ES-I3 (cell line): ENCODE measurements around the gene ACBD6.
"Not testable (repeated sequence)": the region's sequence is repeated elsewhere in the genome, so short reads cannot be mapped to it uniquely, and the experiment has no call there.

Experiments
- H3K36me3 ChIP-seq: 2 replicates; pipeline ENCODE4 v1.6.1; 2013; ENCODE audit warnings: mild to moderate bottlenecking, low read length, control low read depth, moderate library complexity; ENCODE audit not compliant: insufficient read depth
- H3K4me1 ChIP-seq: 2 replicates; pipeline ENCODE4 v1.6.1; 2013; ENCODE audit warnings: mild to moderate bottlenecking, control low read depth, low read length; ENCODE audit not compliant: insufficient read depth
- H3K9ac ChIP-seq: 2 replicates; pipeline ENCODE4 v1.6.1; 2013; ENCODE audit warnings: low read depth, mild to moderate bottlenecking, low read length, moderate library complexity
- H3K9me3 ChIP-seq: 2 replicates; pipeline ENCODE4 v1.6.1; 2013; ENCODE audit warnings: mild to moderate bottlenecking, low read length, moderate library complexity; ENCODE audit not compliant: control insufficient read depth, insufficient read depth

The ACBD6 gene

GRCh38 chr1:180433873-180434272 lies 68.5 kb downstream of the ACBD6 start:
- Histone ChIP-seq H3K4me1 (0 out of 2 replicates have a peak, but pooled peaks cover 7% of the 10 kb centered on the region), H3K36me3 (no peaks in the 10 kb centered on the region; the same call in 1 of the 2 replicates), H3K9me3 (peaks cover 4% of the 10 kb centered on the region; the same call in 1 of the 2 replicates), H3K9ac (no peak overlapping the region)

- Histone ChIP-seq H3K9ac (no peak overlapping the region), H3K4me1 (0 out of 2 replicates have a peak, but pooled peaks cover 7% of the 10 kb centered on the region), H3K36me3 (no peaks in the 10 kb centered on the region), H3K9me3 (no peaks in the 10 kb centered on the region)
Observed at GRCh38 chr1:180431683-180432082, 70.7 kb downstream of the ACBD6 start.

DNA sequence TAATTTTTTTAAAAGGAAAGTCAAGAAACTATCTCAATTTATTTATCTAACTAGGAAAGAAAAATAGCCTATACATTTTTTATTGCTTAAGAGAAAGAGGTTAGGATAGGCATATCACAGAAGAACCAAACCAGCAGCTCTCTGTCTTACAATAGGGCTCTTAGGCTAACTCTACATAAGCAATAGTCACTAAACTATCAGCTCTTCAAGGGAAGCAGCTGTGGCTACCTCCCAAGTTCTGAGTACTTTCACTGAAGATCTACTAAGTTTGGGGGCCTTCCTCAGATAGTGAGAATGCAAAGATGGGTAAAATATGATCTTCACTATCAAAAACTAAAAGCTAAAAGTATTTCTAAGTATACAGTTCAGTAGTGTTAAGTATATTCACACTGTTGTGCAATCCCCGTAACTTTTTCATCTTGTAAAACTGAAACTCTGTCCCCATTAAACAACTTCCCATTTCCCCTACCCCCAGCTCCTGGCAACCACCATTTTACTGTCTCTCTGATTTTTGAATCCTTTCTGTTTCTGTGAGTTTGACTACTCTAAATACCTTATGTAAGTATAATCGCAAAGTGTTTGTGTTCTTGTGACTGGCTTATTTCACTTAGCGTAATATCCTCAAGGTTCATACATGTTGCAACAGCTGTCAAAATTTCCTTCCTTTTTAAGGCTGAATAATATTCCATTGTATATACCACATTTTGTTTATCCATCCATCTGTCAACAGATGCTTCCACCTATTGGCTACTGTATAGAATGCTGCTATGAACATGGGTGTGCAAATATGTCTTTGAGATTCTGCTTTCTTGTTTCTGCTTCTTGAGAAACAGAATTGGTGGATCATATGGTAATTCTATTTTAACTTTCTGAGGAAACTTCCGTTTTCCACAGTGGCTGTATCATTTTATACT lies 73.3 kb downstream of the ACBD6 start:
- H3K9me3 ChIP-seq: no peaks in the 10 kb centered on the region
- H3K9ac ChIP-seq: no peak overlapping the region
- no peaks in the 10 kb centered on the region for H3K36me3 ChIP-seq
- H3K4me1 ChIP-seq: peaks cover 12% of the 10 kb centered on the region; the same call in 1 of the 2 replicates

GRCh38 chr1:180425952-180426351 lies 76.4 kb downstream of the ACBD6 start:
- Histone ChIP-seq H3K9me3 (no peaks in the 10 kb centered on the region), H3K9ac (no peak overlapping the region), H3K36me3 (0 out of 2 replicates have a peak, but pooled peaks cover 3% of the 10 kb centered on the region), H3K4me1 (peaks cover 5% of the 10 kb centered on the region; the same call in 1 of the 2 replicates)

DNA sequence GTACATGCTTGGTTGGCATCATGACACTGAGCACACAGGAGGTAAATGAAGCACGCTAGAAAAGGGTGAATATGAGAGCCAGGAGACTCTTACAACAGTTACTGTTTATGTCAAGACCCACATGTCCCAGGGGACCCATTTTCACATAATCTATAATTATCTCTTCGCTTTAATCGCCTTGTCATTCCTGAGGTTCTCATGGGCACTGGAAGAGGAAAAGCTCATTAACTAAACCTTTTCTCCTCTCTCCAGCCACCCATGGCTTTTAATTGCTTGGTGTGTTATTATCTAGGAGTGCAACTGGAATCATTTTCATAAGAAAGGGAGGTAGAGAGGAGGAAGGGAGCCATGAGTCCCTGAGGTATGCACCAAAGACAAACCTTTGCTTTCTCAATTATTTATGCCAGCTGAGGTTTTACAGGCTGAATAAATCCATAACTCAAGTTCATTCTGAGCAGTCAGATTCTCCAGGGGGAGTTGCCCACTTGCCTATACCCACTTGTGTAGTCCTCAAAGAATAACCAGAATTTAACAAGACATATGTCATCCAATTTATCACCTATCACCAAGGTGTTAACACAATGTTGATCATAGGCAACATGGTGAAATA lies 77.4 kb downstream of the ACBD6 start:
- no peak overlapping the region for H3K9ac ChIP-seq
- H3K36me3 ChIP-seq: 0 out of 2 replicates have a peak, but pooled peaks cover 3% of the 10 kb centered on the region
- no peaks in the 10 kb centered on the region for H3K9me3 ChIP-seq
- H3K4me1 ChIP-seq: peaks cover 5% of the 10 kb centered on the region; the same call in 1 of the 2 replicates

- 0 out of 2 replicates have a peak, but pooled peaks cover 3% of the 10 kb centered on the region for H3K36me3 ChIP-seq
- no peaks in the 10 kb centered on the region for H3K9me3 ChIP-seq
Observed at GRCh38 chr1:180421614-180422013, 80.8 kb downstream of the ACBD6 start.

GRCh38 chr1:180421145-180421544 lies 81.2 kb downstream of the ACBD6 start:
- H3K4me1 ChIP-seq, H3K36me3 ChIP-seq, H3K9me3 ChIP-seq, H3K9ac ChIP-seq: not testable (repeated sequence)

More at GRCh38 chr1:180421614-180422013, 80.8 kb downstream of the ACBD6 start:
- Histone ChIP-seq H3K9ac (no peak overlapping the region), H3K4me1 (peaks cover 5% of the 10 kb centered on the region; the same call in 1 of the 2 replicates)

GRCh38 chr1:180415985-180416633 lies 86.3 kb downstream of the ACBD6 start:
- Histone ChIP-seq H3K36me3 (no peaks in the 10 kb centered on the region), H3K9ac (no peak overlapping the region), H3K4me1 (no peaks in the 10 kb centered on the region), H3K9me3 (no peaks in the 10 kb centered on the region)

DNA sequence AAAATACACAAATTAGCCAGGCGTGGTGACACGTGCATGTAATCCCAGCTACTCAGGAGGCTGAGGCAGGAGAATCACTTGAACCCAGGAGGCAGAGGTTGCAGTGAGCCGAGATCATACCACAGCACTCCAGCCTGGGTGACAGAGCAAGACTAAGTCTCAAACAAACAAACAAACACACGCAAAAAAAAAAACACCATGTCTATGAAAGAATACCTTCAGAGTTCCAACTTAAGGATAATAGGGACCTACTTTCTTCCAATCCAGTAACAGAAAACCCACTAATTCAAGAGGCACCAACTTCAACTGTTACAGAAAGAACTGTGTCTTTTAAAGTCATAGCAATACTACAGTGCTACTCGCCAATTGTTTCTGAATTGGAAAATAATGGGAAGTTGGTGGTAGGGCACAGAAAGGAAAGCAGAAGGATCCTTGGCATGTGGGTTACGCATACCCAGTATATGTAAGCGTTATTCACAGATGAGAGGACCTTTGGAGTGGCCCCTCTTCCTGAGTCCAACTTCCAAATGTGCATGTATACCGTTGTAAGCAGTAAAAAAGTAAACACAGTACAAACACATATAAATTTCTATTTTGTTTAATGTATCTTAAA lies 87.0 kb downstream of the ACBD6 start:
- Histone ChIP-seq H3K9ac (no peak overlapping the region), H3K4me1 (no peaks in the 10 kb centered on the region), H3K36me3 (no peaks in the 10 kb centered on the region), H3K9me3 (no peaks in the 10 kb centered on the region)

GRCh38 chr1:180412583-180412982 lies 89.8 kb downstream of the ACBD6 start:
- H3K4me1 ChIP-seq: no peaks in the 10 kb centered on the region
- H3K9me3 ChIP-seq: no peaks in the 10 kb centered on the region
- H3K36me3 ChIP-seq: no peaks in the 10 kb centered on the region
- no peak overlapping the region for H3K9ac ChIP-seq

GRCh38 chr1:180408128-180408527 lies 94.2 kb downstream of the ACBD6 start:
- H3K36me3 ChIP-seq, H3K9me3 ChIP-seq, H3K4me1 ChIP-seq, H3K9ac ChIP-seq: not testable (repeated sequence)

- Histone ChIP-seq H3K9me3 (no peaks in the 10 kb centered on the region), H3K9ac (no peak overlapping the region), H3K4me1 (peaks cover 6% of the 10 kb centered on the region; the same call in 1 of the 2 replicates), H3K36me3 (no peaks in the 10 kb centered on the region)
Observed at GRCh38 chr1:180407051-180407450, 95.3 kb downstream of the ACBD6 start.

DNA sequence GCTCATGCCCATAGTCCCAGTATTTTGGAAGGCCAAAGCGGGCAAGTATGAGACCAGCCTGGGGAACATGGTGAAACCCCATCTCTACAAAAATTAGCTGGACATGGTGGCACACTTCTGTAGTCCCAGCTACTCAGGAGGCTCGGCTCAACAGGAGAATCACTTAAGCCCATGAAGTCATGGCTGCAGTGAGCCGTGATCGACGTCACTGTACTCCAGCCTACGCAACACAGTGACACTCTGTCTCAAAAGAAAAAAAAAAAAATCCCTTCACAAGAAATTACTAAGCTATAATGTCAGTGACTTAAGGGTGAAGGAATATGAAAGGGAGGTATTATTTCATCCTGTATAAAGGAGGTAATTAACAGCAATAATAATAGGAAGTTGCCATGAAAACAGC lies 99.8 kb downstream of the ACBD6 start:
- Histone ChIP-seq H3K9me3 (no peaks in the 10 kb centered on the region), H3K9ac (no peak overlapping the region)

GRCh38 chr1:180402001-180402400 lies 100.4 kb downstream of the ACBD6 start:
- Histone ChIP-seq H3K36me3 (no peaks in the 10 kb centered on the region), H3K9ac (no peak overlapping the region), H3K4me1 (peaks cover 6% of the 10 kb centered on the region; the same call in 1 of the 2 replicates), H3K9me3 (no peaks in the 10 kb centered on the region)

More for the DNA sequence above, 99.8 kb downstream of the ACBD6 start:
- Histone ChIP-seq H3K36me3 (no peaks in the 10 kb centered on the region), H3K4me1 (peaks cover 6% of the 10 kb centered on the region; the same call in 1 of the 2 replicates)
